ENCODE data around the gene CCDC43.
"Not testable (repeated sequence)": the region's sequence is repeated elsewhere in the genome, so short reads cannot be mapped to it uniquely, and the experiment has no call there.

The CCDC43 gene

GRCh38 chr17:44689477-44690217 lies at the start of gene CCDC43:
Gene CCDC43 (minus strand): TSS chr17:44689776. CDS start chr17:44689753, 23 bp downstream.
- no peaks in the 10 kb centered on the region for H3K9me3 ChIP-seq (ENCODE audit: control insufficient read depth in 1 of 2, low read length in 2 of 2)
- no peaks in the 10 kb centered on the region for H3K27me3 ChIP-seq (ENCODE audit: low read depth, low read length)
- no peaks in the 10 kb centered on the region for H3K36me3 ChIP-seq (ENCODE audit: control insufficient read depth in 1 of 2, insufficient read depth in 2 of 2, low read length in 2 of 2)
- peak within 1 kb of the TSS; percentile 88 to 97 for H3K4me3 ChIP-seq (ENCODE audit: low read depth in 1 of 2, low read length in 2 of 2)
- H3K27ac ChIP-seq (ENCODE audit: low read length), result peak within 1 kb of the TSS; percentile 89
- H3K4me1 ChIP-seq (ENCODE audit: control insufficient read depth in 1 of 2, insufficient read depth in 2 of 2, low read length in 2 of 2), result peaks cover 8 to 24% of the 10 kb centered on the region in 2 donors

GRCh38 chr17:44738214-44738906 lies 48.8 kb upstream of the CCDC43 start:
- Histone ChIP-seq H3K36me3 (ENCODE audit: control insufficient read depth in 1 of 2, insufficient read depth in 2 of 2, low read length in 2 of 2) (peaks cover 4 to 15% of the 10 kb centered on the region in 2 donors), H3K4me1 (ENCODE audit: control insufficient read depth in 1 of 2, insufficient read depth in 2 of 2, low read length in 2 of 2) (no peaks in the 10 kb centered on the region), H3K4me3 (ENCODE audit: low read depth in 1 of 2, low read length in 2 of 2) (no peak overlapping the region), H3K9me3 (ENCODE audit: control insufficient read depth in 1 of 2, low read length in 2 of 2) (no peaks in the 10 kb centered on the region), H3K27me3 (ENCODE audit: low read depth, low read length) (no peaks in the 10 kb centered on the region), H3K27ac (ENCODE audit: low read length) (no peak overlapping the region)

GRCh38 chr17:44736551-44737240 lies 47.1 kb upstream of the CCDC43 start:
- Histone ChIP-seq H3K9me3 (ENCODE audit: control insufficient read depth in 1 of 2, low read length in 2 of 2) (no peaks in the 10 kb centered on the region), H3K4me3 (ENCODE audit: low read depth in 1 of 2, low read length in 2 of 2) (no peak overlapping the region), H3K27me3 (ENCODE audit: low read depth, low read length) (no peaks in the 10 kb centered on the region), H3K27ac (ENCODE audit: low read length) (no peak overlapping the region), H3K36me3 (ENCODE audit: control insufficient read depth in 1 of 2, insufficient read depth in 2 of 2, low read length in 2 of 2) (peaks cover 4 to 13% of the 10 kb centered on the region in 2 donors), H3K4me1 (ENCODE audit: control insufficient read depth in 1 of 2, insufficient read depth in 2 of 2, low read length in 2 of 2) (no peaks in the 10 kb centered on the region)

GRCh38 chr17:44734272-44734671 lies 44.7 kb upstream of the CCDC43 start:
- Histone ChIP-seq H3K27ac (ENCODE audit: low read length) (no peak overlapping the region), H3K4me3 (ENCODE audit: low read depth in 1 of 2, low read length in 2 of 2) (no peak overlapping the region), H3K27me3 (ENCODE audit: low read depth, low read length) (no peaks in the 10 kb centered on the region), H3K36me3 (ENCODE audit: control insufficient read depth in 1 of 2, insufficient read depth in 2 of 2, low read length in 2 of 2) (peaks cover 14 to 21% of the 10 kb centered on the region in 2 donors), H3K9me3 (ENCODE audit: control insufficient read depth in 1 of 2, low read length in 2 of 2) (no peaks in the 10 kb centered on the region), H3K4me1 (ENCODE audit: control insufficient read depth in 1 of 2, insufficient read depth in 2 of 2, low read length in 2 of 2) (no peaks in the 10 kb centered on the region)

GRCh38 chr17:44733753-44734152 lies 44.2 kb upstream of the CCDC43 start:
- no peaks in the 10 kb centered on the region for H3K9me3 ChIP-seq (ENCODE audit: control insufficient read depth in 1 of 2, low read length in 2 of 2)
- H3K27me3 ChIP-seq (ENCODE audit: low read depth, low read length), result no peaks in the 10 kb centered on the region
- no peak overlapping the region for H3K27ac ChIP-seq (ENCODE audit: low read length)
- no peaks in the 10 kb centered on the region for H3K4me1 ChIP-seq (ENCODE audit: control insufficient read depth in 1 of 2, insufficient read depth in 2 of 2, low read length in 2 of 2)
- H3K4me3 ChIP-seq (ENCODE audit: low read depth in 1 of 2, low read length in 2 of 2), result no peak overlapping the region
- H3K36me3 ChIP-seq (ENCODE audit: control insufficient read depth in 1 of 2, insufficient read depth in 2 of 2, low read length in 2 of 2), result peaks cover 14 to 21% of the 10 kb centered on the region in 2 donors

GRCh38 chr17:44726121-44726520 lies 36.5 kb upstream of the CCDC43 start:
- H3K36me3 ChIP-seq (ENCODE audit: control insufficient read depth in 1 of 2, insufficient read depth in 2 of 2, low read length in 2 of 2), result peaks cover 14 to 36% of the 10 kb centered on the region in 2 donors

GRCh38 chr17:44722254-44722653 lies 32.7 kb upstream of the CCDC43 start:
- no peak overlapping the region for H3K4me3 ChIP-seq (ENCODE audit: low read depth in 1 of 2, low read length in 2 of 2)
- no peaks in the 10 kb centered on the region for H3K4me1 ChIP-seq (ENCODE audit: control insufficient read depth in 1 of 2, insufficient read depth in 2 of 2, low read length in 2 of 2)
- H3K9me3 ChIP-seq (ENCODE audit: control insufficient read depth in 1 of 2, low read length in 2 of 2), result no peaks in the 10 kb centered on the region
- H3K27ac ChIP-seq (ENCODE audit: low read length), result no peak overlapping the region
- H3K36me3 ChIP-seq (ENCODE audit: control insufficient read depth in 1 of 2, insufficient read depth in 2 of 2, low read length in 2 of 2), result peaks cover 0 to 22% of the 10 kb centered on the region in 2 donors
- no peaks in the 10 kb centered on the region for H3K27me3 ChIP-seq (ENCODE audit: low read depth, low read length)

More at GRCh38 chr17:44726121-44726520, 36.5 kb upstream of the CCDC43 start:
- not testable (repeated sequence) for H3K4me1 ChIP-seq (ENCODE audit: control insufficient read depth in 1 of 2, insufficient read depth in 2 of 2, low read length in 2 of 2); H3K27ac ChIP-seq (ENCODE audit: low read length); H3K4me3 ChIP-seq (ENCODE audit: low read depth in 1 of 2, low read length in 2 of 2); H3K27me3 ChIP-seq (ENCODE audit: low read depth, low read length); H3K9me3 ChIP-seq (ENCODE audit: control insufficient read depth in 1 of 2, low read length in 2 of 2)

GRCh38 chr17:44719444-44719843 lies 29.9 kb upstream of the CCDC43 start:
- H3K27me3 ChIP-seq (ENCODE audit: low read depth, low read length), result no peaks in the 10 kb centered on the region
- H3K27ac ChIP-seq (ENCODE audit: low read length), result no peak overlapping the region
- H3K36me3 ChIP-seq (ENCODE audit: control insufficient read depth in 1 of 2, insufficient read depth in 2 of 2, low read length in 2 of 2), result peaks cover 0 to 22% of the 10 kb centered on the region in 2 donors
- H3K4me1 ChIP-seq (ENCODE audit: control insufficient read depth in 1 of 2, insufficient read depth in 2 of 2, low read length in 2 of 2), result no peaks in the 10 kb centered on the region
- H3K9me3 ChIP-seq (ENCODE audit: control insufficient read depth in 1 of 2, low read length in 2 of 2), result no peaks in the 10 kb centered on the region
- H3K4me3 ChIP-seq (ENCODE audit: low read depth in 1 of 2, low read length in 2 of 2), result no peak overlapping the region

- Histone ChIP-seq H3K27ac (ENCODE audit: low read length) (peak within 1 kb of the TSS; percentile 81), H3K36me3 (ENCODE audit: control insufficient read depth in 1 of 2, insufficient read depth in 2 of 2, low read length in 2 of 2) (no peaks in the 10 kb centered on the region), H3K27me3 (ENCODE audit: low read depth, low read length) (no peaks in the 10 kb centered on the region), H3K4me1 (ENCODE audit: control insufficient read depth in 1 of 2, insufficient read depth in 2 of 2, low read length in 2 of 2) (peaks cover 0 to 17% of the 10 kb centered on the region in 2 donors), H3K4me3 (ENCODE audit: low read depth in 1 of 2, low read length in 2 of 2) (peak within 1 kb of the TSS; percentile 99 to 100), H3K9me3 (ENCODE audit: control insufficient read depth in 1 of 2, low read length in 2 of 2) (no peaks in the 10 kb centered on the region)
Observed at GRCh38 chr17:44708401-44709263, 19.1 kb upstream of the CCDC43 start, which contains the start of gene DBF4B. Gene DBF4B (plus strand): TSS chr17:44708665. CDS start chr17:44708821, 156 bp downstream.

GRCh38 chr17:44707755-44708400 lies 18.3 kb upstream of the CCDC43 start:
- Histone ChIP-seq H3K4me3 (ENCODE audit: low read depth in 1 of 2, low read length in 2 of 2) (peak overlapping the region; percentile 99 to 100), H3K4me1 (ENCODE audit: control insufficient read depth in 1 of 2, insufficient read depth in 2 of 2, low read length in 2 of 2) (peaks cover 0 to 17% of the 10 kb centered on the region in 2 donors), H3K36me3 (ENCODE audit: control insufficient read depth in 1 of 2, insufficient read depth in 2 of 2, low read length in 2 of 2) (no peaks in the 10 kb centered on the region), H3K9me3 (ENCODE audit: control insufficient read depth in 1 of 2, low read length in 2 of 2) (no peaks in the 10 kb centered on the region), H3K27ac (ENCODE audit: low read length) (peak overlapping the region; percentile 81), H3K27me3 (ENCODE audit: low read depth, low read length) (no peaks in the 10 kb centered on the region)
